NCI-H1694 (cell line): Measurements from ENCODE around the gene PNPLA5.
"Not testable (repeated sequence)": the region's sequence is repeated elsewhere in the genome, so short reads cannot be mapped to it uniquely, and the experiment has no call there.

ENCODE experiments used
- DNase-seq: peaks from one replicate; lab custom pipeline; 2025; lab: John Stamatoyannopoulos, UW

PNPLA5 gene

GRCh38 chr22:43881091-43882061, 10.4 kb downstream of the PNPLA5 start:
- no peak for DNase-seq

- DNase-seq: no peak
These were observed 11.2 kb downstream of the PNPLA5 start for GRCh38 chr22:43880541-43880991.

DNA sequence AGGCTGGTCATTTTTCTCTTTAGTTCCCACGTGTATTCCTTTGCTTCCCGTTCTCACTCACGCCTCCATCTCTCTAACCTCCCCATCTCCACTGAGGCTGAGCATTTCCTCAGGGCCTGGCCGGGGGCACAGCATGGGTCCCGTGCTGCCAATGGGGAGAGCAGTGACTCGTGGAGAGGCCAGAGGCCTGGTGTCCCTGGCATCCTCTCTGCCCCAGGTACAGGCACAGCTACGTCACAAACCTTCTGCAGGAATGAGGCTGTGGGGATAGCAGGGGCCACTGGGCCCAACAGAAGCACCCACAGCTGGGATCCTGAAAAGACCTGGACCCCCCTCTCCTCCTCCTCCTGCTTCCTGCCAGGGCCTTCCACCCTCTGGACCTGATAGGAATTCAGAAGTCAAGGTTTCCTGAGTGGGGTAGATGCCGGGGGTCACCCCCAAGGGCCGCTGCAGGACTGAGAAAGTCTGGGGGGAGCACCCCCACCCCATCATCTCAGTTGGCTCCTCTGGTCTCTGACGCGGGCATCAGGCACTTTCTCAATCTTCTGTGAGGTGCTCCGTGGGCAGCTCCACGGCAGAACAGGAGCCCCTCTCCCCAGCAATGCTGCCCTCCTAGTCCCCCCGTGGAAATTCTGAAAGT, 11.8 kb downstream of the PNPLA5 start:
- DNase-seq: no peak

DNA sequence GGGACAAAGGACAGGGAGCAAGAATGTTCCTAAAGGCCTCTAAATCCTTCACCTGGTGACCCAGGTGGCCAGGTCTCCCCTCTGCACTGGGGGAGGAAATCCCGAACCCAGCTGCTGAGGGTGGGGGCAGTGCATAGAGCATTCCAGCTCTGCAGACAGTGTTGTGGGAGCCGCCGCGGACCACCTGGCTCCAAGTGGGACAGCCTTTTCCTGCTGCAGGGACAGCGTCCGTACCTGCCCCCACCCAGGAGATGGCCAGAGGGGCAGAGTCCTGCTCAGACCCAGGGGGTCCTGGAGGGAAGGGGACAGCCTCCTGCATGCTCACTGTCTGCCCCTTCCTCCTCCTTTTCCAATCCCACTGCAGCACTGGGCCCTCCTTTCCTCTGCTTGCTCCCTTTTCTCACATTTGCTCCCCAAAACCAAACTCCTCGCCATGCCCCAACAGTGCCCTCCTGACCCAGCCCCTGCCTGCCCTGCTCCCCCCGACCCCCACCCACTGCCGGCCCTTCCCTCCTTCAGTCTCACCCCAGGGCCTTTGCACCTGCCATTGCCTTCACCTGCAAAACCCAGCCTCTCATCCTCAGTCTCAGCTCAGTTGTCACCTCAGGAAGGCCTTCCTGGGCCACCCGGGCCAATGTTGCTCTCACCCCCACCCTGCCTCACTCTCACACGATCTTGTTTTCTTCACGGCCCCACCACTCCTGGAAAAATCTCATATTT, 12.8 kb downstream of the PNPLA5 start:
- no peak for DNase-seq

DNA sequence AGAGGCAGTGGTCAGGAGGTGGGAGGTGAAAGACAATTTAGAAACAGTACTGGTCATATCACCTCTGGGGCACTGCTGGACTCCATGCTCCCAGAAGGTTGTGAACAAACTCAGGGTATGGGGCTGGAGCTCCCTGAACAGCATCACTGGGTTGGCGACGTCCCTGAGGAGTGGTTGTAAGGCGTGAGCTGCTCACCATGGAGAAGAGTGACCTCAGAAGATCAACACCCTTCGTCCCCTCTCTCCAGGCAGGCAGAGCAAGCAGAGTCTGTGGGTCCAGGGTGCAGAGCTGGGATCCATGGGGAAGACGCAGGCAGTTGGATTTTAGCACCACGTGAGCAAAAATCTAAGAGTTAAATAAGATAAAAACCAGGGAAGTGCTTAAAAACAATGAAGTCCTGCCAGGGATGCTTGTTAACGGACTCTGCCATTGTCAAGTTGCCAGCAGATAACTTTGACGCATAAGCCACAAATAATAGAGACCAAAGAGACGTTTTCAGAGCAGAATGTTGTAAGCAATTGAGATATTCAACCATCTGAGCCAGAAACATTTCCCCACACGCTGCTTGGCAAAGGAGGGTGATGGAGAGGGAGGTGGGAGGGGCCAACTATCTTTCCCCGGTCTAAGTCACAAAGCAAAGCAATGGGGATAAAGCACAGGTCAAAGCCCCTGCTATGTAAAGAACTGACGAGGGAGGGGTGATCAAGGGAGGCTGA, 13.6 kb downstream of the PNPLA5 start:
- no peak for DNase-seq

GRCh38 chr22:43876866-43877509, 14.8 kb downstream of the PNPLA5 start:
- no peak for DNase-seq

DNA sequence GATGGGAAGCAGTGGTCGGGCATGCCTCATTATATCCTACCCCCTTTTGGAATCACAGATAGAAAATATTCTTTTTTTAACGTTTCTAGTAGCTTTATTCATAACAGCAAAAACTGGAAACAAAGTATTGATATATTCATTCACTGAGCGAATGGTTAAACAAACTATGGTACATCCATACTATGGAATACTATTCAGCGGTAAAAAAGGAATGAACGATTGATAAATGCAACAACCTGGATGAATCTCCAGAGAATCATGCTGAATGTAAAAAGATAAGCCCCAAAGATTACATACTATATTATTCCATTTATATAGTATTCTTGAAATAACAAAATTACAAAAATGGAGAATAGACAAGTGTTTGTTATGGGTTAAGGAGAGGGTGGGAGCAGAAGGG, 22.0 kb downstream of the PNPLA5 start:
- no peak for DNase-seq

DNA sequence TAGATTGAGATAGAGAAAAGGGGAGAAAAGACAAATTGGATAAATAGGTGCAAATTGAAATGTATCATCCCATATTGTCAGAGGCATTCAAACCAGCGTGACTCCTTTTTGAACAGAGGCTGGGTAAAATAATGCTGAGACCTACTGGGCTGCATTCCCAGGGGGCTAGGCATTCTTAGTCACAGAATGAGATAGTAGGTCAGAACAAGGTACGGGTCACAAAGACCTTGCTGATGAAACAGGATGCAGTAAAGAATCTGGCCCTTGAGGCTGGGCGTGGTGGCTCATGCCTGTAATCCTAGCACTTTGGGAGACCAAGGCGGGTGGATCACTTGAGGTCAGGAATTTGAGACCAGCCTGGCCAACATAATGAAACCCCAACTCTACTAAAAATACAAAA, 22.8 kb downstream of the PNPLA5 start:
- DNase-seq: not testable (repeated sequence)

DNA sequence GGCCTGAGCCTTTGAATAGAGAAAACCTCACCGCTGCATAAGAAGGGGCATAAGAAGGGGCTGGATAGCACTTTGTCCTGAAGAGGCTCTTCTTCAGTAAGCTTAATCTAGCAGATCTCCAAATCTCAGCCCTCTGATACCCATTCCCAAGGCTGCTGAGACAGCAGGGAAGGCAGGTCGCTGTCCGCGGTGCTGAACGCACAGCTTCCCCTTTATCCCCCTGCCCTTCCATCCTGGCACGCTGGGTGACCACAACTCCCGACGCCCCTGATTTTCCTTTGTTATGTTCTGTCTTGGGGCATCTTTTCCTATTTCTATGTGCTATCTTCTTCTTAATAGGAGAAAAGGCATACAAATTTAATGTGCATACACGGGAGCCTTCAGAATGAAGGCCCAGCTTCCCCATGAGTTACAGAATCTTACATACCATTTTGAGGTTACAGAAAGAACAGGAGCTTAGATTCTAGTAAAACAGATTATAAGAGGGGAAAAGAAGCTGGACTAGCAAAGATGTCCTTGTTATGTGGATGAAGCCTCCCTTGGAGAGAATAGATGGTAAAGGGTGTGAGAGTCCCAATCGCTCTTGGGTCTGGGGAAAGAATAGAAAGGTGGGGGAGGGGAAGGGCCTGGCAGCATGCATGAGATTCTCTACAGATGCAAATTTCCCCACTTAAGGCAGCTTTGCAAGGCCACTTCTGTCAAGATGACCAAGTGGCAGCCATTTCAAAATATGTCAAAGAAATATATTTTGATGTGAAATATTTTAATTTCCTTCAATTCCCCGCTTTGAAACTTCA, 23.8 kb downstream of the PNPLA5 start:
- DNase-seq: no peak

DNA sequence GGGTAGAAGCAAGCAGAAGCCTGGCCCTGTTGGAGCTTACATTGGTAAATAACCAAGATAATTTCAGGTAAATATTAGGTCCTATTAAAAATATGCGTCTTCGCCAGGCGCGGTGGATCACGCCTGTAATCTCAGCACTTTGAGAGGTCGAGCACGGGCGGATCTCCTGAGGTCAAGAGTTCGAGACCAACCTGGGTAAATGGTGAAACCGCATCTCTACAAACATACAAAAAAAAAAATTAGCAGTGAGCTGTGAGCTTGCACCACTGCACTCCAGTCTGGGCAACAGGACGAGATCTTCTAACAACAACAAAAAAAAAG, 29.0 kb downstream of the PNPLA5 start:
- DNase-seq: no peak

GRCh38 chr22:43862074-43862881, 29.5 kb downstream of the PNPLA5 start, which contains the start of gene SULT4A1:
Gene SULT4A1, minus strand, starts transcription at chr22:43862513. Its CDS starts 131 bp downstream, at chr22:43862382.
- DNase-seq: peak; percentile 24

GRCh38 chr22:43861529-43861928, 30.3 kb downstream of the PNPLA5 start:
- DNase-seq: no peak

DNA sequence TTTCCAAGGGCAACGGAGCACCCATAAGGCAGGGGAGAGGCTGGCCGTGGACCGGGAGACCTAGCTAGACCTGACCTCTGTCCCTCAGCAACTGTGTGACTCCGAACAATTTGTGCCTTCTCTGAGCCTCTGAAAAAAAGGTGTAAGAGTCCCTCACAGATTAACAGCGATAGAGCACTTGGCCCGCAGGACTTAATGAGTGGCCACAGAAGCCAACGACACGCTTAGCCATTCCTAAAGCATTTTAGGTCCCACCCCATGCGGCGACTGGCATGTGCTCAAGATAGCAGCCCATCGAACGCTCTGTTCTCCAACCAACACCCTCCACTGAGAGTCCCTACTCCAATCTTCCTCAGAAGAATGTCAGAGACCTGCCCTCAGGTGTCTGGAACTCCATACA, 31.0 kb downstream of the PNPLA5 start:
- no peak for DNase-seq

- no peak for DNase-seq
These were observed 31.7 kb downstream of the PNPLA5 start for GRCh38 chr22:43860126-43860525.

DNA sequence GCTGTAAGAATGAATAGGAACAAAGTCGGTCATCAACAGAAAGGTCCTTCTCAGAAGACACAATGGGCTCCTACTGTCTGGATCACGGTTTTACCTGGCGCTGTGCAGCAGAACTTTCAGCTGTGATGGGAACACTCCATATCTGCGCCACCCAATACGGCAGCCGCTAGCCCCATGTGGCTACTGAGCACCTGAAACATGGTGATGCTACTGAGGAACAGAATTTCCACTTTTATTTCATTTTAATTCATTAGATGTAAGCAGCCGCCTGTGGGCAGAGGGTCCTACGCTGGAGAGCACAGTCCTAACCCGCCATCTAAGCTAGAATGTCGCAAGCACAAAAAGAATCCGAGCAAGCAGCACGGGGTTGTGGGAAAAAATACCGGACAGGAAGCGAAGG, 32.2 kb downstream of the PNPLA5 start:
- no peak for DNase-seq

GRCh38 chr22:43859176-43859575, 32.6 kb downstream of the PNPLA5 start:
- DNase-seq: no peak

- no peak for DNase-seq
These were observed 33.5 kb downstream of the PNPLA5 start for GRCh38 chr22:43858156-43858895.

- DNase-seq: no peak
These were observed 34.4 kb downstream of the PNPLA5 start for GRCh38 chr22:43857367-43857766.

- DNase-seq: no peak
These were observed 36.4 kb downstream of the PNPLA5 start for GRCh38 chr22:43855431-43855830.
